Activated naive CD8-positive, alpha-beta T cell treated with anti-CD3 and anti-CD28 coated beads, Interleukin-2, amount 50 U/mL, for 24 hours (primary cell): ENCODE measurements around the gene MICB.
A peak's percentile ranks its signal among the peaks of the same experiment; 100 is the strongest.
"Not testable (repeated sequence)": the region's sequence is repeated elsewhere in the genome, so short reads cannot be mapped to it uniquely, and the experiment has no call there.

ENCODE experiments used
- ATAC-seq: fragments of 150-1000 bp; cut with Tn5 transposase; one replicate; pipeline ENCODE4 v1.10.0; 2021
- DNase-seq: peaks from one replicate; pipeline ENCODE4 v3.0.0; 2021
- H3K27ac Mint-ChIP-seq: one replicate; pipeline ENCODE4 v1.8.0; 2021; ENCODE audit warnings: mild to moderate bottlenecking, mixed read lengths
- H3K27me3 Mint-ChIP-seq: one replicate; pipeline ENCODE4 v1.8.0; 2021; ENCODE audit warnings: mixed read lengths
- H3K36me3 Mint-ChIP-seq: one replicate; pipeline ENCODE4 v1.8.0; 2021; ENCODE audit warnings: low read depth, mixed read lengths
- H3K4me1 Mint-ChIP-seq: one replicate; pipeline ENCODE4 v1.8.0; 2021; ENCODE audit warnings: mixed read lengths
- H3K4me3 Mint-ChIP-seq: one replicate; pipeline ENCODE4 v1.8.0; 2021; ENCODE audit warnings: mild to moderate bottlenecking, moderate library complexity, mixed read lengths
- H3K9me3 Mint-ChIP-seq: one replicate; pipeline ENCODE4 v1.8.0; 2021; ENCODE audit warnings: mixed read lengths

Gene MICB

DNA sequence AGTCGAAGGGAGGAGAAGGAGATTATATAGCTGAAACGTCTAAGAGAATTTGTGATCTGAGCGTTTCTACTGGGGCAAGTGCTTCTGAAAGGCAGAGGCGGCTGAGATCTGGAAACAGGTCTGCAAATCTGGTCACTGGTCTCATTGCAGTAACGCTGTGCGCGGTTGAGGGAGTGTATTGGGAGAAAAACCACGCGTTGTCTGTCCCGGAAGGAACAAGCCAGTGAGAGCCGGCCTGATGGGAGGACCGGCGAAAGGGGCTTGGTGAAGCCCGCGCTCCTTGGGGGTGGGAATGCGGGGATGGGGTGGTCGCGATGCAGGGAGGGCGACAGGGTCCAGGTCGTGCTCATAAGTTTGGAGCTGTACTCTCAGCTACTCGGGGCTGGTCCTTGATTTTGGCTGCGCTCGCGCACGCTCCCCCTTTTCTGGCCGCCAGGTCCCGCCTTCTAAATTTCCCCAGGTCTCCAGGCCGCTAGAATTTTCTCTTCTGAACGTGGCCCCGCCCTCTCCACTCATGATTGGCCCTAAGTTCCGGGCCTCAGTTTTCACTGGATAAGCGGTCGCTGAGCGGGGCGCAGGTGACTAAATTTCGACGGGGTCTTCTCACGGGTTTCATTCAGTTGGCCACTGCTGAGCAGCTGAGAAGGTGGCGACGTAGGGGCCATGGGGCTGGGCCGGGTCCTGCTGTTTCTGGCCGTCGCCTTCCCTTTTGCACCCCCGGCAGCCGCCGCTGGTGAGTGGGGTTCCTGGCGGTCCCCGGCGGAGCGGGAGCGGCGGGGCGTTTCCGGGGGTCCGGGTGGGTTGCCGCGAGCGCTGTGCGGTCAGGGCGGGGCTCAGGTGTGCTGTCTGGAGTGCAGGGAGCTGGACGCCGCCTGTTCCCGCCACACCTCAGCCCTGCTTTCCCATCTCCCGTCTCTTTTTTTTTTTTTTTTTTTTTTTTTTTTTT lies at the start of gene MICB:
TSS of gene MICB (plus strand) at position 615 of the 946 bp plus-strand sequence. CDS start at position 664, 49 bp downstream.
- Mint-ChIP-seq H3K4me1 (peaks cover 68% of the 10 kb centered on the region), H3K9me3 (no peaks in the 10 kb centered on the region), H3K27me3 (no peaks in the 10 kb centered on the region), H3K27ac (peak within 1 kb of the TSS; percentile 78), H3K36me3 (peaks cover 2% of the 10 kb centered on the region), H3K4me3 (peak within 1 kb of the TSS; percentile 84)
- DNase-seq (peak; percentile 88), ATAC-seq (peak; percentile 72)

- no peak for ATAC-seq
- H3K27me3 Mint-ChIP-seq = peaks cover 13% of the 10 kb centered on the region
- H3K4me1 Mint-ChIP-seq = no peaks in the 10 kb centered on the region
- H3K9me3 Mint-ChIP-seq = peaks cover 6% of the 10 kb centered on the region
- DNase-seq = no peak
- H3K36me3 Mint-ChIP-seq = peaks cover 5% of the 10 kb centered on the region
- H3K27ac Mint-ChIP-seq = no peak overlapping the region
- no peak overlapping the region for H3K4me3 Mint-ChIP-seq
These were observed 47.2 kb upstream of the MICB start for GRCh38 chr6:31450751-31451150.

- Mint-ChIP-seq H3K4me1 (no peaks in the 10 kb centered on the region), H3K27ac (no peak overlapping the region), H3K9me3 (peaks cover 11% of the 10 kb centered on the region), H3K36me3 (peaks cover 5% of the 10 kb centered on the region), H3K4me3 (no peak overlapping the region), H3K27me3 (peaks cover 11% of the 10 kb centered on the region)
- no peak for DNase-seq
- ATAC-seq = no peak
These were observed 45.1 kb upstream of the MICB start for GRCh38 chr6:31452859-31453258.

GRCh38 chr6:31453259-31453658 lies 44.7 kb upstream of the MICB start:
- ATAC-seq = no peak
- H3K27me3 Mint-ChIP-seq = peaks cover 11% of the 10 kb centered on the region

DNA sequence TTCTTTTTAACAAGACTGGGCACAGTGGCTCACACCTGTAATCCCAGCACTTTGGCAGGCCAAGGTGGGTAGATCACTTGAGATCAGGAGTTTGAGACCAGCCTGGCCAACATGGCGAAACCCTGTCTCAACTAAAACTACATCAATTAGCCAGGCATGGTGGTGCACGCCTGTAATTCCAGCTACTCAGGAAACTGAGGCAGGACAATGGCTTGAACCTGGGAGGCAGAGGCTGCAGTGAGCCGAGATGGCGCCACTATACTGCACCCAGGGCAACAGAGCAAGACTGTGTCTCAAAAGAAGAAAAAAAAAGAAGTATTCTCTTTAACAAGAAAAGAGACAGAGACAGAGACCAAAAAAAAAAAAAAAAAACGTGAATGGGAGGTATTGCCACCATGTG lies 38.1 kb upstream of the MICB start:
- not testable (repeated sequence) for ATAC-seq

More at GRCh38 chr6:31453259-31453658, 44.7 kb upstream of the MICB start:
- H3K4me1 Mint-ChIP-seq = no peaks in the 10 kb centered on the region
- H3K27ac Mint-ChIP-seq = no peak overlapping the region
- no peak overlapping the region for H3K4me3 Mint-ChIP-seq
- no peak for DNase-seq
- H3K36me3 Mint-ChIP-seq = peaks cover 5% of the 10 kb centered on the region
- peaks cover 11% of the 10 kb centered on the region for H3K9me3 Mint-ChIP-seq

DNA sequence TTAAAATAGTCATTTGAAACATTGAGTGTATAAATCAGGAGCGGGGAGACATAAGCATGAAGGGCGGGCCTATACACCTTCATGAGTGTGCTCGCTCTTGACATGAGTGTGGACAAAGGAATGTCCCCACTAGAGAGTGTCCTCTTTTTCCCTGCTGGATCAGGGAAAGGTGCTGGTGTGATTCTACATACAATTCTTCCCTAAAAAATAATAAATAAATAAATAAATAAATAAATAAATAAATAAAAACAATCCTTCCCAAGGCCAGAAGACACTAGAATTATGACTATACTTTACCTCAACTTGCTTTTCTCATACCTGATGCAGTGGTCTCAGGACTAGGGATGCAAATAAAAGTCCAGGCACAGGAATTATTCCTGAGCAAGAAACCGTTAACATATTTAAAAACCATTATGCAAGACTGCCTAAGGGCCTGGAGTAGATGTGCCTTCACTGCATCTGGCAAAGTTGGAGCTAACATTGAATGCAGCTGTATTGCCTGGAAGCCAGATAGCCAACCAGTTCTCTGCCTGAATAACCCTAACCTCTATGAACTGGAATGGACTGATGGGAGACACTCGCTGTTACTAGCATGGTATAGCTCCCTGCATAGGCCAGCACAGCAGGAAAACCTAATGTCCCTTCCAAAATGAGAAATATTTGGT lies 37.5 kb upstream of the MICB start:
- Mint-ChIP-seq H3K27me3 (no peaks in the 10 kb centered on the region), H3K4me1 (peaks cover 31% of the 10 kb centered on the region), H3K9me3 (peaks cover 4% of the 10 kb centered on the region), H3K27ac (no peak overlapping the region), H3K4me3 (no peak overlapping the region), H3K36me3 (peaks cover 25% of the 10 kb centered on the region)
- DNase-seq (no peak), ATAC-seq (no peak)

More for the DNA sequence above, 38.1 kb upstream of the MICB start:
- not testable (repeated sequence) for H3K27me3 Mint-ChIP-seq, H3K4me3 Mint-ChIP-seq, H3K9me3 Mint-ChIP-seq, H3K27ac Mint-ChIP-seq, DNase-seq
- Mint-ChIP-seq H3K36me3 (peaks cover 19% of the 10 kb centered on the region), H3K4me1 (peaks cover 25% of the 10 kb centered on the region)

DNA sequence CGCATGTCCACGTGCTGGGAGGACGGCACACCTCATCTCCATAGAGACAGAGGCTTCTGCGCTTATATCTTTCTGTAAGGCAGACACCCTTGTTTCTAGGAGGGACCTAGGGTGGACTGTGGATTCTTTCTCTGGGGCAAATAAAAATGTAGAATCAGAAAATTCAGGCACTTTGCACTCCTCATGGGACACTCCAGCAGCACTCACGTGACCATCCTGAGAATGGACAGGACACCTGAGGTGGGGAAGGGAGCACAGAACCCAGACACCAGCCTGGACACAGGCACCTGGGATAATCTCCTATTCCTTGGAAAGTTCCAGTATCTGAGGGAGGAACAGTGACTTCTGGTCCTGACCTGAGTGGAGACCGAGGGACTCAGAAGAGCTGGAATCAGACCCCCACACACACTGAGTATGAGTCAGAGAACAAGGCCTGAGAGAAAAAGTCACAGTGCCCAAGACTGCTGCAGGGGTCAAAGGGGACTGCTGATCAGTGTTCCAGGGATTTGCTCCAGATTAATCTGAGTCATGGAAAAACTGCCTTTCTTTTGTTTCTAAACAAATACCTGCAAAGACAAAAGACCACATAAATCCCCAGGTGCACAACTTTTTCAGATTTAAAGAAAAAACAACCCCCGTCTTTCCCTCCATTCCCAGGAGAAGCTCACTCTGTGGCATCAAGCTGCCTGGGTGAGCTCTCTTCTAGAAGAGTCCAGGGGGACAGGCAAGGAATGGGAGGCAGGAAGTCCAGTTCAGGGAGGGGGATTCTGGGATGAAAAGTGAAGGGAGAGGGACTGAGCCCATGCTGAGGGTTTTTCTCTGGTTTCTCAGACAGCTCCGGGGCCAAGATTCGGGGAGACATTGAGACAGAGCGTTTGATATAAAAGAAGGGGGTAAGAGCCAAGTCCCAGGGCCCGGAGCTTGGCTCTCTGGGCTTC lies 35.6 kb upstream of the MICB start:
- Mint-ChIP-seq H3K27me3 (no peaks in the 10 kb centered on the region), H3K9me3 (no peaks in the 10 kb centered on the region), H3K27ac (peak overlapping the region; percentile 95), H3K36me3 (peaks cover 33% of the 10 kb centered on the region), H3K4me3 (peak overlapping the region; percentile 98), H3K4me1 (peaks cover 49% of the 10 kb centered on the region)
- ATAC-seq = peak; percentile 30
- DNase-seq = no peak

GRCh38 chr6:31462964-31463870 lies 34.7 kb upstream of the MICB start:
- H3K36me3 Mint-ChIP-seq = peaks cover 33% of the 10 kb centered on the region
- ATAC-seq = peak; percentile 95
- H3K27ac Mint-ChIP-seq = peak overlapping the region; percentile 95
- peak; percentile 88 for DNase-seq
- peaks cover 58% of the 10 kb centered on the region for H3K4me1 Mint-ChIP-seq
- peak overlapping the region; percentile 98 for H3K4me3 Mint-ChIP-seq
- H3K9me3 Mint-ChIP-seq = no peaks in the 10 kb centered on the region
- H3K27me3 Mint-ChIP-seq = no peaks in the 10 kb centered on the region

- Mint-ChIP-seq H3K4me3 (peak overlapping the region; percentile 98), H3K36me3 (peaks cover 33% of the 10 kb centered on the region), H3K4me1 (peaks cover 69% of the 10 kb centered on the region), H3K27ac (peak overlapping the region; percentile 95), H3K27me3 (no peaks in the 10 kb centered on the region), H3K9me3 (no peaks in the 10 kb centered on the region)
- no peak for ATAC-seq
- DNase-seq = no peak
These were observed 33.4 kb upstream of the MICB start for GRCh38 chr6:31464252-31465184.

- no peaks in the 10 kb centered on the region for H3K27me3 Mint-ChIP-seq
- H3K4me1 Mint-ChIP-seq = peaks cover 75% of the 10 kb centered on the region
- DNase-seq (no peak), ATAC-seq (no peak)
- H3K27ac Mint-ChIP-seq = peak overlapping the region; percentile 95
- H3K36me3 Mint-ChIP-seq = peaks cover 35% of the 10 kb centered on the region
- H3K9me3 Mint-ChIP-seq = no peaks in the 10 kb centered on the region
- peak overlapping the region; percentile 98 for H3K4me3 Mint-ChIP-seq
These were observed 32.8 kb upstream of the MICB start for GRCh38 chr6:31465185-31465536.

GRCh38 chr6:31465718-31466117 lies 32.2 kb upstream of the MICB start:
- no peak for DNase-seq
- Mint-ChIP-seq H3K36me3 (peaks cover 38% of the 10 kb centered on the region), H3K4me3 (peak overlapping the region; percentile 98), H3K9me3 (no peaks in the 10 kb centered on the region), H3K4me1 (peaks cover 80% of the 10 kb centered on the region), H3K27me3 (no peaks in the 10 kb centered on the region), H3K27ac (no peak overlapping the region)
- no peak for ATAC-seq

DNA sequence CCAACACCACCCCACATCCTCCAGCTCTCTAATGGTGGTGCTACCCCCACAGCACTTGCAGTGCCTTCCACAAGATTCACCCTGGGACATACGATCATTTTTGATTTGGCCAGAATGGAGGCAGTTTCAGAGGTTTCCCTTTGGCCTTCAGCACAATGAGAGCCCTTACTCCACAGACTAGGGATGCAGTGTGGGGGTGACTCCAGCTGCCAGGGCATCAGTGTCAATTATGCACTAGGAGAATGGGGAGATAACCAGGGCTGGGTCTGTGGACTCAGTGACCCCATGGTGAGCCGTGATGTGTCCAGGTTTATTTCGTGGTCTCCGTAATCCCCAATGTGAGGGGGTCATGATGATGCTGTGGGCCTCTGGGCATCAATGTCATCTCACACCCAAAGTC lies 31.5 kb upstream of the MICB start:
- peaks cover 39% of the 10 kb centered on the region for H3K36me3 Mint-ChIP-seq
- H3K27ac Mint-ChIP-seq = no peak overlapping the region
- H3K27me3 Mint-ChIP-seq = no peaks in the 10 kb centered on the region
- H3K4me3 Mint-ChIP-seq = no peak overlapping the region
- ATAC-seq (no peak), DNase-seq (no peak)
- H3K4me1 Mint-ChIP-seq = peaks cover 86% of the 10 kb centered on the region
- no peaks in the 10 kb centered on the region for H3K9me3 Mint-ChIP-seq
